GM12864 (cell line): ENCODE measurements around the gene FFAR2.

Experiments
- DNase-seq: peaks from one replicate; pipeline ENCODE4 v3.0.0-alpha.2; 2011; ENCODE audit warnings: low read depth
- H3K4me3 ChIP-seq: 2 replicates; pipeline ENCODE4 v1.5.1; 2011; ENCODE audit warnings: mild to moderate bottlenecking, low read depth, low read length, control low read depth
- CTCF ChIP-seq: IDR thresholded peaks from 2 replicates; pipeline ENCODE4 v1.5.1; 2011; ENCODE audit warnings: low read depth, mild to moderate bottlenecking, moderate library complexity, low read length, control low read depth, inconsistent platforms; ENCODE audit errors: missing control alignments

FFAR2 gene

GRCh38 chr19:35425682-35426081 lies 22.4 kb upstream of the FFAR2 start:
- TF ChIP-seq CTCF: no peak
- DNase-seq: no peak
- no peak overlapping the region for H3K4me3 ChIP-seq

GRCh38 chr19:35427187-35427586 lies 20.9 kb upstream of the FFAR2 start:
- DNase-seq: no peak
- no peak for TF ChIP-seq CTCF
- H3K4me3 ChIP-seq: no peak overlapping the region

GRCh38 chr19:35429698-35430408 lies 18.2 kb upstream of the FFAR2 start:
- H3K4me3 ChIP-seq: no peak overlapping the region
- no peak for DNase-seq
- TF ChIP-seq CTCF: no peak

GRCh38 chr19:35430409-35431144 lies 17.5 kb upstream of the FFAR2 start:
- H3K4me3 ChIP-seq: no peak overlapping the region
- no peak for TF ChIP-seq CTCF
- DNase-seq: no peak

- DNase-seq: no peak
These were observed 16.8 kb upstream of the FFAR2 start for GRCh38 chr19:35431145-35431807.

GRCh38 chr19:35432911-35433310 lies 15.1 kb upstream of the FFAR2 start:
- TF ChIP-seq CTCF: no peak
- no peak for DNase-seq
- H3K4me3 ChIP-seq: no peak overlapping the region

More at GRCh38 chr19:35431145-35431807, 16.8 kb upstream of the FFAR2 start:
- no peak overlapping the region for H3K4me3 ChIP-seq
- no peak for TF ChIP-seq CTCF

GRCh38 chr19:35433448-35433847 lies 14.6 kb upstream of the FFAR2 start:
- DNase-seq: no peak
- H3K4me3 ChIP-seq: no peak overlapping the region
- TF ChIP-seq CTCF: no peak
